DOHH2 (cell line): ENCODE data around the gene TSSK2.

Experiments
- H3F3A ChIP-seq: fragments of 200-600 bp; sonication (generic), shearing (Covaris generic); 2 replicates; pipeline ENCODE4 v1.6.0; 2016; ENCODE audit warnings: antibody characterized with exemption, mild to moderate bottlenecking; ENCODE audit not compliant: control insufficient read depth, insufficient read depth
- H3K27ac ChIP-seq: fragments of 200-600 bp; sonication (generic); 2 replicates; pipeline ENCODE4 v1.5.1; 2014; ENCODE audit warnings: low read depth, mild to moderate bottlenecking, low read length, moderate library complexity
- H3K27me3 ChIP-seq: fragments of 200-600 bp; sonication (generic); 2 replicates; pipeline ENCODE4 v1.6.1; 2014; ENCODE audit warnings: mild to moderate bottlenecking, low read length, mixed read lengths; ENCODE audit not compliant: control insufficient read depth
- H3K36me3 ChIP-seq: fragments of 200-600 bp; sonication (generic); 2 replicates; pipeline ENCODE4 v1.6.1; 2014; ENCODE audit warnings: mild to moderate bottlenecking, low read length, moderate library complexity, mixed read lengths; ENCODE audit not compliant: control insufficient read depth
- H3K4me1 ChIP-seq: fragments of 200-600 bp; sonication (generic); 2 replicates; pipeline ENCODE4 v1.6.1; 2014; ENCODE audit warnings: mild to moderate bottlenecking, low read length, mixed read lengths; ENCODE audit not compliant: control insufficient read depth
- H3K4me2 ChIP-seq: fragments of 200-600 bp; sonication (generic); 2 replicates; pipeline ENCODE4 v1.6.0; 2014; ENCODE audit warnings: mild to moderate bottlenecking, low read length, moderate library complexity
- H3K4me3 ChIP-seq: fragments of 200-600 bp; sonication (generic); 2 replicates; pipeline ENCODE4 v1.5.1; 2014; ENCODE audit warnings: mild to moderate bottlenecking, low read length, mixed read lengths
- H3K79me2 ChIP-seq: fragments of 200-600 bp; sonication (generic); 2 replicates; pipeline ENCODE4 v1.6.1; 2014; ENCODE audit warnings: mild to moderate bottlenecking, low read length, mixed read lengths; ENCODE audit not compliant: control insufficient read depth
- H3K9me2 ChIP-seq: fragments of 200-600 bp; sonication (generic); replicated peaks from 2 replicates; pipeline ENCODE4 v1.6.1; 2014; ENCODE audit warnings: mild to moderate bottlenecking, low read length, mixed read lengths; ENCODE audit not compliant: control insufficient read depth
- H3K9me3 ChIP-seq: fragments of 200-600 bp; sonication (generic); 2 replicates; pipeline ENCODE4 v1.6.1; 2014; ENCODE audit warnings: antibody characterized with exemption, low read length, mixed read lengths; ENCODE audit not compliant: control insufficient read depth, insufficient read depth
- H4K20me1 ChIP-seq: fragments of 200-600 bp; sonication (generic); 2 replicates; pipeline ENCODE4 v1.6.0; 2014; ENCODE audit warnings: low read depth, mild to moderate bottlenecking, antibody characterized with exemption, low read length, moderate library complexity; ENCODE audit not compliant: control insufficient read depth, insufficient read depth
- CTCF ChIP-seq: fragments of 200-600 bp; sonication (generic); IDR thresholded peaks from one replicate; pipeline ENCODE4 v1.5.1; 2014; ENCODE audit warnings: antibody characterized with exemption, mild to moderate bottlenecking, low read depth, low read length; ENCODE audit not compliant: poor library complexity, severe bottlenecking
- EZH2phosphoT487 ChIP-seq: fragments of 200-600 bp; sonication (generic); IDR thresholded peaks from 2 replicates; pipeline ENCODE4 v1.6.1; 2017; ENCODE audit warnings: borderline replicate concordance, mild to moderate bottlenecking, antibody characterized with exemption, low read length, moderate library complexity, mixed read lengths

TSSK2 gene

GRCh38 chr22:19123936-19124335 is 7.2 kb upstream of the TSSK2 start:
- TF ChIP-seq EZH2phosphoT487 (no peak), CTCF (no peak)
- no peaks in the 10 kb centered on the region for H3K9me3 ChIP-seq
- peaks cover 28% of the 10 kb centered on the region for H3K4me1 ChIP-seq
- no peak overlapping the region for H3K4me3 ChIP-seq
- H4K20me1 ChIP-seq: peaks cover 10% of the 10 kb centered on the region; the same call in 1 of the 2 replicates
- peaks cover under 1% of the 10 kb centered on the region for H3K36me3 ChIP-seq
- no peaks in the 10 kb centered on the region for H3K27me3 ChIP-seq
- no peak overlapping the region for H3K27ac ChIP-seq
- H3K79me2 ChIP-seq: peaks cover 33% of the 10 kb centered on the region
- H3K9me2 ChIP-seq: no peaks in the 10 kb centered on the region
- H3F3A ChIP-seq: no peaks in the 10 kb centered on the region
- no peak overlapping the region for H3K4me2 ChIP-seq

- peaks cover 10% of the 10 kb centered on the region; the same call in 1 of the 2 replicates for H4K20me1 ChIP-seq
- H3F3A ChIP-seq: no peaks in the 10 kb centered on the region
- no peak overlapping the region for H3K27ac ChIP-seq
- no peaks in the 10 kb centered on the region for H3K27me3 ChIP-seq
- no peak overlapping the region for H3K4me3 ChIP-seq
- H3K4me2 ChIP-seq: no peak overlapping the region
- H3K79me2 ChIP-seq: peaks cover 28% of the 10 kb centered on the region
- no peaks in the 10 kb centered on the region for H3K9me2 ChIP-seq
- TF ChIP-seq EZH2phosphoT487 (no peak), CTCF (no peak)
- no peaks in the 10 kb centered on the region for H3K36me3 ChIP-seq
- H3K4me1 ChIP-seq: peaks cover 24% of the 10 kb centered on the region
- H3K9me3 ChIP-seq: no peaks in the 10 kb centered on the region
Observed at GRCh38 chr22:19124377-19124776, 6.7 kb upstream of the TSSK2 start.

GRCh38 chr22:19125011-19125410 is 6.1 kb upstream of the TSSK2 start:
- Histone ChIP-seq H3F3A (no peaks in the 10 kb centered on the region), H3K27ac (no peak overlapping the region), H3K79me2 (peaks cover 22% of the 10 kb centered on the region), H3K4me1 (peaks cover 17% of the 10 kb centered on the region), H3K9me3 (no peaks in the 10 kb centered on the region), H3K4me2 (no peak overlapping the region), H3K9me2 (no peaks in the 10 kb centered on the region), H3K27me3 (no peaks in the 10 kb centered on the region), H3K36me3 (no peaks in the 10 kb centered on the region), H4K20me1 (peaks cover 10% of the 10 kb centered on the region; the same call in 1 of the 2 replicates), H3K4me3 (no peak overlapping the region)
- no peak for TF ChIP-seq CTCF
- TF ChIP-seq EZH2phosphoT487: no peak
